SHP77 treated with DMSO at 0.1 percent for 48 hours (cell line): ENCODE data around the gene ZNF367.
A peak's percentile ranks its signal among the peaks of the same experiment; 100 is the strongest.

ENCODE experiments used
- DNase-seq: peaks from one replicate; lab custom pipeline; 2025; lab: John Stamatoyannopoulos, UW

The ZNF367 gene

GRCh38 chr9:96436456-96437126, 18.4 kb upstream of the ZNF367 start:
- DNase-seq, result no peak

GRCh38 chr9:96436063-96436455, 17.9 kb upstream of the ZNF367 start:
- DNase-seq, result no peak

- DNase-seq, result no peak
Observed at GRCh38 chr9:96435345-96435744, 17.2 kb upstream of the ZNF367 start.

GRCh38 chr9:96430377-96430776, 12.2 kb upstream of the ZNF367 start:
- DNase-seq, result no peak

GRCh38 chr9:96429732-96430131, 11.6 kb upstream of the ZNF367 start:
- DNase-seq, result no peak

GRCh38 chr9:96425500-96426169, 7.5 kb upstream of the ZNF367 start:
- no peak for DNase-seq

GRCh38 chr9:96423985-96424336, 5.8 kb upstream of the ZNF367 start:
- no peak for DNase-seq

- no peak for DNase-seq
Observed at GRCh38 chr9:96423322-96423984, 5.3 kb upstream of the ZNF367 start.

GRCh38 chr9:96420468-96421219, 2.5 kb upstream of the ZNF367 start:
- peak; percentile 16 for DNase-seq

- no peak for DNase-seq
Observed at GRCh38 chr9:96419691-96419969, 1.5 kb upstream of the ZNF367 start.

GRCh38 chr9:96418920-96419690, 935 bp upstream of the ZNF367 start:
- DNase-seq, result peak; percentile 78

GRCh38 chr9:96417661-96418082, 498 bp downstream of the ZNF367 start:
- no peak for DNase-seq

GRCh38 chr9:96417051-96417586, 1.1 kb downstream of the ZNF367 start:
- DNase-seq, result peak; percentile 79

- DNase-seq, result no peak
Observed at GRCh38 chr9:96413302-96414221, 4.6 kb downstream of the ZNF367 start.

GRCh38 chr9:96412174-96412913, 5.8 kb downstream of the ZNF367 start:
- no peak for DNase-seq

GRCh38 chr9:96411129-96411838, 6.9 kb downstream of the ZNF367 start:
- no peak for DNase-seq

- DNase-seq, result no peak
Observed at GRCh38 chr9:96408409-96409280, 9.5 kb downstream of the ZNF367 start.
